ENCODE measurements around the gene RPS6KA1. TPM values are rescaled to one million over a fixed set of nuclear protein-coding genes. Genes with fewer than 3 reads are reported as not detected.
"Not testable (repeated sequence)": the region's sequence is repeated elsewhere in the genome, so short reads cannot be mapped to it uniquely, and the experiment has no call there.

Gene RPS6KA1
- total RNA-seq, 6 donors from 2014 or later = 91.1 to 161 (median 120) TPM

DNA sequence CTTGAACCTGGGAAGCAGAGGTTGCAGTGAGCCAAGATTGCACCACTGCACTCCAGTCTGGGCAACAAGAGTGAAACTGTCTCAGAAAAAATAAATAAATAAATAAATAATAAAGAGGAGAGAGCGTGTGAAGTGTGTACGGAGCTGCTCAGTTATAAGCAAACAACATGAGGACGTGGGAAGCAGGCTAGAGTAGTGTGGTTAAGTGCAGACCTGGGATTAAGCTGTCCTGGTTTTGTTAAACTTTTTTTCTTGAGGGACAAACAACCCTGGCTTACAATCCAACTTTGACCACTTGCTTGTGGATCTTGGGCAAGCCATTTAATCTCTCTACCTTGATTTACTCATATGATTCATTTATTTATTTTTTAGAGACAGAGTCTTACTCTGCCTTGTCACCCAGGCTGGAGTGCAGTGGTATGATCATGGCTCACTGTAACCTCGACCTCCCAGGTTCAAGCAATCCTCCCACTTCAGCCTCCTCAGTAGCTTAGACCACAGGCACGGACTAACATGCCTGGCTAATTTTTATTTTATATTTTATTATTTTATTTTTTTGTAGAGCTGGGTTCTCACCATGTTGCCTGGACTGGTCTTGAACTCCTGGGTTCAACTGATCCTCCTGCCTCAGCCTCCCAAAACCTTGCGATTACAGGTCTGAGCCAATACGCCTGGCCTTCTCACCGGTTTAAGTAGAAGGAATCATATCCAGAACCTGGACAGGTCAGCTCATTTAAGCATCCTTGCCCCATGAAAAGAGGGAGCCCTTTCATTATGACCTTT, 52.7 kb downstream of the RPS6KA1 start:
- no peaks in the 10 kb centered on the region for H3K36me3 ChIP-seq
- WGBS, 2 donors = 59 to 76% methylated on average over 8 of the region's 8 CpGs
- H3K27me3 ChIP-seq = no peaks in the 10 kb centered on the region
- TF ChIP-seq, protein P1, sequence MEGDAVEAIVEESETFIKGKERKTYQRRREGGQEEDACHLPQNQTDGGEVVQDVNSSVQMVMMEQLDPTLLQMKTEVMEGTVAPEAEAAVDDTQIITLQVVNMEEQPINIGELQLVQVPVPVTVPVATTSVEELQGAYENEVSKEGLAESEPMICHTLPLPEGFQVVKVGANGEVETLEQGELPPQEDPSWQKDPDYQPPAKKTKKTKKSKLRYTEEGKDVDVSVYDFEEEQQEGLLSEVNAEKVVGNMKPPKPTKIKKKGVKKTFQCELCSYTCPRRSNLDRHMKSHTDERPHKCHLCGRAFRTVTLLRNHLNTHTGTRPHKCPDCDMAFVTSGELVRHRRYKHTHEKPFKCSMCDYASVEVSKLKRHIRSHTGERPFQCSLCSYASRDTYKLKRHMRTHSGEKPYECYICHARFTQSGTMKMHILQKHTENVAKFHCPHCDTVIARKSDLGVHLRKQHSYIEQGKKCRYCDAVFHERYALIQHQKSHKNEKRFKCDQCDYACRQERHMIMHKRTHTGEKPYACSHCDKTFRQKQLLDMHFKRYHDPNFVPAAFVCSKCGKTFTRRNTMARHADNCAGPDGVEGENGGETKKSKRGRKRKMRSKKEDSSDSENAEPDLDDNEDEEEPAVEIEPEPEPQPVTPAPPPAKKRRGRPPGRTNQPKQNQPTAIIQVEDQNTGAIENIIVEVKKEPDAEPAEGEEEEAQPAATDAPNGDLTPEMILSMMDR (IDR thresholded peaks at IDR 0.05) = no peak
- TF ChIP-seq POLR2AphosphoS5 (IDR thresholded peaks at IDR 0.05) = no peak
- no peak for TF ChIP-seq EP300 (IDR thresholded peaks at IDR 0.05)
- no peak for TF ChIP-seq POLR2A (IDR thresholded peaks at IDR 0.05)
- no peaks in the 10 kb centered on the region for H3K9me3 ChIP-seq
- H3K4me1 ChIP-seq = peaks cover 0 to 12% (median 5%) of the 10 kb centered on the region in 4 donors
- DNase-seq (no peak), ATAC-seq (ENCODE audit: low FRiP score in 2 of 2) (peak in 1 of 2 donors; percentile 56)
- no peak overlapping the region for H3K4me3 ChIP-seq
- H3K27ac ChIP-seq = peak overlapping the region in 2 of 4 donors; percentile 19 to 41

DNA sequence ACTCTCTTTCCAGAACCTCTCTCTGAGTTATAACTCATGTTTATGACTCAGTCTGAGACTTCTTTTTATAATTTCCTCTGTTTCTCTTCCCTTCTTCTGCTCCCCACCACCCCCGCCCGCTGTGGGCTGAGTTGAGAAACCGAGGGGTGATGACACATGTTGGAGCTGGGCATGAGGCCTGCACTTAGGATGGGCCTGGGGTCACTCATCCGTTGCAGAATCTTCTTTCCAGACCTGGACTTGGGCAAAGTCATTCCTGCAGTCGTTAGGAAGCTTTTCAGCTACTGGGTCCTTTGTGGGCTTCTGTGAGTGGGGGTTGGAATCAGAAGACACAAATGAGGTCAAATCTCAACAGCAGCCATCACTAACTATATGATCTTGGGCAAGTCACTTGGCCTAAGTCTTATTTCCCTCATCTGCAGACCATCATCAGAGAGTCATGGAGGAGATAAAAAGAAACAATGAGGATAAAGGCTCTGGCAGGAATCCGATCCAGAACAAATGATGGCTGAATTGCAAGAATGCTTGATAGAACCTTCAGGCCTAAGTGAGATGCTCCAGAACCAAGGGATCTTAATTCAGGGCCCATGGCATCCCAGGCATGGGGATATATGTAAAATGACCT, 53.4 kb downstream of the RPS6KA1 start:
- H3K27ac ChIP-seq = peak overlapping the region in 2 of 4 donors; percentile 19 to 41
- no peak overlapping the region for H3K4me3 ChIP-seq

DNA sequence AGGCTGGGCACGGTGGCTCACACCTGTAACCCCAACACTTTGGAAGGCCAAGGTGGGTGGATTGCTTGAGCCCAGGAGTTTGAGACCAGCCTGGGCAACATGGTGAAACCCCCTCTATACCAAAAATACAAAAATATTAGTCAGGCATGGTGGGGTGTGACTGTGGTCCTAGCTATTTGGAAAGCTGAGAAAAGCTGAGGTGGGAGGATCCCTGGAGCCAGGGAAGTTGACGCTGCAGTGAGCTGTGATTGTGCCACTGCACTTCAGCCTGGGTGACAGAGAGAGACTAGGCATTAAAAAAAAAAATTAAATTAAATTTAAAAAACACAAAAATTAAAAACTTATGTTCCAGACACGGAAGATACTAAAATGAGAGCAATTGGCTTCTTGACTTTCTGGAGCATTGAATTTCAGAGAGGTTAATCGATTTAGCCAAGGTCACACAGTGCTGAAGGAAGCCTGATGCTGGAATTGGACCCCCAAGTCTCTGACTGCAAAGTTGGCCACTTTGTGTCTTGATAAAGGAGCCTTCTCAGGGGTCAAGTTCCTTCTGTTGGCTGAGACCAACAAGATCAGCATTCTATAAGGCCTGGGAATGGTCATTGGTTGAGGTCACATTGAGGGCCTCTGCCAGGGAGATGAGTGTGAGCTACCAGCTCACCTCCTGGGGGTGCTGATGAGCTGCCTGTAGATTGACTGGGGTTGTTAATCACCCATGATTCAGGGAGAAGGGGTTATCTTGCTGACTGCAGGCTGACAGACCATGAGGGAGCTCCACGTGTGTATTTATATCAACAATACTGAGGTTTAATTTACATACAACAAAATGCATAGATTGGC, 54.3 kb downstream of the RPS6KA1 start:
- TF ChIP-seq POLR2A (IDR thresholded peaks at IDR 0.05) (no peak), POLR2AphosphoS5 (IDR thresholded peaks at IDR 0.05) (no peak), EP300 (IDR thresholded peaks at IDR 0.05) (no peak)
- TF ChIP-seq, protein P1 (IDR thresholded peaks at IDR 0.05) = no peak
- ATAC-seq (ENCODE audit: low FRiP score in 2 of 2) (no peak), DNase-seq (no peak)
- WGBS, 2 donors = 86 to 92% methylated on average over 5 of the region's 5 CpGs
- Histone ChIP-seq H3K4me3 (no peak overlapping the region), H3K4me1 (peaks cover 0 to 12% (median 5%) of the 10 kb centered on the region in 4 donors), H3K27ac (no peak overlapping the region), H3K9me3 (peaks cover 0 to 6% (median 5%) of the 10 kb centered on the region in 4 donors), H3K36me3 (no peaks in the 10 kb centered on the region), H3K27me3 (no peaks in the 10 kb centered on the region)

More for the DNA sequence above, 53.4 kb downstream of the RPS6KA1 start:
- TF ChIP-seq EP300 (IDR thresholded peaks at IDR 0.05) = no peak
- TF ChIP-seq POLR2AphosphoS5 (IDR thresholded peaks at IDR 0.05) = peak in 1 of 2 donors; percentile 24
- Histone ChIP-seq H3K27me3 (no peaks in the 10 kb centered on the region), H3K36me3 (no peaks in the 10 kb centered on the region), H3K9me3 (no peaks in the 10 kb centered on the region), H3K4me1 (peaks cover 0 to 12% (median 5%) of the 10 kb centered on the region in 4 donors)
- ATAC-seq (ENCODE audit: low FRiP score in 2 of 2) (peak in 1 of 2 donors; percentile 61), DNase-seq (peak in 1 of 2 donors; percentile 67)
- WGBS, 2 donors = 61 to 77% methylated on average over 5 to 6 of the region's 6 CpGs

DNA sequence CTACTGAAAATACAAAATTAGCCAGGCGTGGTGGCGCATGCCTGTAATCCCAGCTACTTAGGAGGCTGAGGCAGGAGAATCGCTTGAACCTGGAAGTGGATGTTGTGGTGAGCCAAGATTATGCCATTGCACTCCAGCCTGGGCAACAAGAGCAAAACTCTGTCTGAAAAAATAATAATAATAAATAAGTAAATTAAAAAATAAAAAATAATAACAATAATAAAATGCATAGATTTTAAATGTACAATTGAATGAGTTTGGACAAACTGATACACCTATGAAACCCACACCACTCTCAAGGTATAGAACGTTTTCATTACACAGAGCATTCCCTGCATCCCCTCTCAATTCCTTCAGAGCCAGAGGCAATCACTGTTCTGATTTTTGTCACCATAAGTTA, 55.0 kb downstream of the RPS6KA1 start:
- H3K27ac ChIP-seq; H3K27me3 ChIP-seq; H3K36me3 ChIP-seq; H3K4me3 ChIP-seq; DNase-seq; H3K9me3 ChIP-seq; ATAC-seq (ENCODE audit: low FRiP score in 2 of 2): not testable (repeated sequence)
- H3K4me1 ChIP-seq = peaks cover 0 to 12% (median 5%) of the 10 kb centered on the region in 4 donors
- 85 to 92% methylated on average over 4 of the region's 4 CpGs for WGBS, 2 donors

DNA sequence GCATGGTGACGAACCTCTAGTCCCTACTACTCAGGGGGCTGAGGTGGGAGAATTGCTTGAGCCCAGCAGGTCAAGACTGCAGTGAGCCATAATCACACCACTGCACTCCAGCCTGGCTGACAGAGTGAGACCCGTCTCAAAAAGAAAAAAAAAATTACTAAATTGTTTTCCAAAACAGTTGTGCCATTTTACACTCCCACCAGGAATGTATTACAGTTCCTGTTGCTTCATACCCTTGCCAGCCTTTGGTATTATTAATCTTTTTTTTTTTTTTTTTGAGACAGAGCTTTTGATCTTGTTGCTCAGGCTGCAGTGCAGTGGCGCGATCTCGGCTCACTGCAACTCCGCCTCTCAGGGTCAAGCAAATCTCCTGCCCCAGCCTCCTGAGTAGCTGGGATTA, 55.9 kb downstream of the RPS6KA1 start:
- peaks cover 0 to 9% (median 6%) of the 10 kb centered on the region in 4 donors for H3K9me3 ChIP-seq
- no peak overlapping the region for H3K27ac ChIP-seq
- peaks cover 0 to 12% (median 5%) of the 10 kb centered on the region in 4 donors for H3K4me1 ChIP-seq
- H3K36me3 ChIP-seq = no peaks in the 10 kb centered on the region
- 79 to 89% methylated on average over 6 of the region's 6 CpGs for WGBS, 2 donors
- DNase-seq = no peak
- ATAC-seq (ENCODE audit: low FRiP score in 2 of 2) = no peak
- TF ChIP-seq, protein P1 (IDR thresholded peaks at IDR 0.05) = no peak
- TF ChIP-seq POLR2AphosphoS5 (IDR thresholded peaks at IDR 0.05) (no peak), POLR2A (IDR thresholded peaks at IDR 0.05) (no peak), EP300 (IDR thresholded peaks at IDR 0.05) (no peak)
- H3K27me3 ChIP-seq = no peaks in the 10 kb centered on the region
- H3K4me3 ChIP-seq = no peak overlapping the region

All from upper lobe of left lung (tissue), 6 donors.